ENCODE data around the gene P2RX3.

DNA sequence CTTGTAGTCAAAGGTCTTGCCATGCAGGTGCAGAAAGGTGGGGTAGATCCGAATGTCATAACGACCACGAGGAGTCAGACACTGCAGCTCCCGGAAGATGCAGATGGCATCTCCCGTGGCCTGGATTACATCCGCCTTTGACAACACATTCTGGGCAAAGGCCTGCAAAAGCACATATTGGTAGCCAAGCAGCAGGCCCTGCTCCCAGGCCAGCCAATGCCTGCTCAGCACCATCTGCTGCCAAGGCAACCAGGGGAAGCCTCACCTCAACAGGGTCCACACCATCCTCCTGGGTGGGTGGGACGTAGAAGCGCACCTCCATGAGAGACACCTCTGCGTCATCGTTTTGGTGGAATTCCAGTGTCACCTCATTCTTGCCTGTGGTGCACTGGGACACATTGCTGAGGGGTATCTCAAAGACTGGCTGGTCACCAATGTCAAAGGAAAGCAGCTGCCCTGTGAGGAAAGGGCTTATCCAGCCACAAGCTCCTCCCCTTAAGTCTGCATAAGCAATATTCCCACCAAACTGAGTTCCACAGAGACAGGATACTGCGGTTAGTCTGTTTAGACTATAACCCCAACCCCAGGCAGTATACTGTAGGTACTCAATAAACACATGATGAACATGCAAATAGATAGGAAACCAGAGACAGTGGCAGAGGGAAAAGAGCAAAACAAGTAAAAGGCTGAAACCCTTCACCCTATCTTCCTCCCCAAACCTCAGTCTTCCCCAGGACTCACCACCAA, 5.3 kb upstream of the P2RX3 start:
- TF ChIP-seq ZEB2 (tag by site-specific recombination; IDR thresholded peaks at IDR 0.05) (no peak), ZNF184 (tag by site-specific recombination; IDR thresholded peaks at IDR 0.05) (no peak), BCL11A (tag by site-specific recombination; IDR thresholded peaks at IDR 0.05; ENCODE audit: low read depth) (no peak), KLF10 (tag by site-specific recombination; IDR thresholded peaks at IDR 0.05) (no peak)
- TF ChIP-seq, protein P1, sequence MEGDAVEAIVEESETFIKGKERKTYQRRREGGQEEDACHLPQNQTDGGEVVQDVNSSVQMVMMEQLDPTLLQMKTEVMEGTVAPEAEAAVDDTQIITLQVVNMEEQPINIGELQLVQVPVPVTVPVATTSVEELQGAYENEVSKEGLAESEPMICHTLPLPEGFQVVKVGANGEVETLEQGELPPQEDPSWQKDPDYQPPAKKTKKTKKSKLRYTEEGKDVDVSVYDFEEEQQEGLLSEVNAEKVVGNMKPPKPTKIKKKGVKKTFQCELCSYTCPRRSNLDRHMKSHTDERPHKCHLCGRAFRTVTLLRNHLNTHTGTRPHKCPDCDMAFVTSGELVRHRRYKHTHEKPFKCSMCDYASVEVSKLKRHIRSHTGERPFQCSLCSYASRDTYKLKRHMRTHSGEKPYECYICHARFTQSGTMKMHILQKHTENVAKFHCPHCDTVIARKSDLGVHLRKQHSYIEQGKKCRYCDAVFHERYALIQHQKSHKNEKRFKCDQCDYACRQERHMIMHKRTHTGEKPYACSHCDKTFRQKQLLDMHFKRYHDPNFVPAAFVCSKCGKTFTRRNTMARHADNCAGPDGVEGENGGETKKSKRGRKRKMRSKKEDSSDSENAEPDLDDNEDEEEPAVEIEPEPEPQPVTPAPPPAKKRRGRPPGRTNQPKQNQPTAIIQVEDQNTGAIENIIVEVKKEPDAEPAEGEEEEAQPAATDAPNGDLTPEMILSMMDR (tag by site-specific recombination; IDR thresholded peaks at IDR 0.05): no peak
- TF ChIP-seq, protein P2, sequence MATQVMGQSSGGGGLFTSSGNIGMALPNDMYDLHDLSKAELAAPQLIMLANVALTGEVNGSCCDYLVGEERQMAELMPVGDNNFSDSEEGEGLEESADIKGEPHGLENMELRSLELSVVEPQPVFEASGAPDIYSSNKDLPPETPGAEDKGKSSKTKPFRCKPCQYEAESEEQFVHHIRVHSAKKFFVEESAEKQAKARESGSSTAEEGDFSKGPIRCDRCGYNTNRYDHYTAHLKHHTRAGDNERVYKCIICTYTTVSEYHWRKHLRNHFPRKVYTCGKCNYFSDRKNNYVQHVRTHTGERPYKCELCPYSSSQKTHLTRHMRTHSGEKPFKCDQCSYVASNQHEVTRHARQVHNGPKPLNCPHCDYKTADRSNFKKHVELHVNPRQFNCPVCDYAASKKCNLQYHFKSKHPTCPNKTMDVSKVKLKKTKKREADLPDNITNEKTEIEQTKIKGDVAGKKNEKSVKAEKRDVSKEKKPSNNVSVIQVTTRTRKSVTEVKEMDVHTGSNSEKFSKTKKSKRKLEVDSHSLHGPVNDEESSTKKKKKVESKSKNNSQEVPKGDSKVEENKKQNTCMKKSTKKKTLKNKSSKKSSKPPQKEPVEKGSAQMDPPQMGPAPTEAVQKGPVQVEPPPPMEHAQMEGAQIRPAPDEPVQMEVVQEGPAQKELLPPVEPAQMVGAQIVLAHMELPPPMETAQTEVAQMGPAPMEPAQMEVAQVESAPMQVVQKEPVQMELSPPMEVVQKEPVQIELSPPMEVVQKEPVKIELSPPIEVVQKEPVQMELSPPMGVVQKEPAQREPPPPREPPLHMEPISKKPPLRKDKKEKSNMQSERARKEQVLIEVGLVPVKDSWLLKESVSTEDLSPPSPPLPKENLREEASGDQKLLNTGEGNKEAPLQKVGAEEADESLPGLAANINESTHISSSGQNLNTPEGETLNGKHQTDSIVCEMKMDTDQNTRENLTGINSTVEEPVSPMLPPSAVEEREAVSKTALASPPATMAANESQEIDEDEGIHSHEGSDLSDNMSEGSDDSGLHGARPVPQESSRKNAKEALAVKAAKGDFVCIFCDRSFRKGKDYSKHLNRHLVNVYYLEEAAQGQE (tag by site-specific recombination; IDR thresholded peaks at IDR 0.05): no peak
- TF ChIP-seq, protein P3, sequence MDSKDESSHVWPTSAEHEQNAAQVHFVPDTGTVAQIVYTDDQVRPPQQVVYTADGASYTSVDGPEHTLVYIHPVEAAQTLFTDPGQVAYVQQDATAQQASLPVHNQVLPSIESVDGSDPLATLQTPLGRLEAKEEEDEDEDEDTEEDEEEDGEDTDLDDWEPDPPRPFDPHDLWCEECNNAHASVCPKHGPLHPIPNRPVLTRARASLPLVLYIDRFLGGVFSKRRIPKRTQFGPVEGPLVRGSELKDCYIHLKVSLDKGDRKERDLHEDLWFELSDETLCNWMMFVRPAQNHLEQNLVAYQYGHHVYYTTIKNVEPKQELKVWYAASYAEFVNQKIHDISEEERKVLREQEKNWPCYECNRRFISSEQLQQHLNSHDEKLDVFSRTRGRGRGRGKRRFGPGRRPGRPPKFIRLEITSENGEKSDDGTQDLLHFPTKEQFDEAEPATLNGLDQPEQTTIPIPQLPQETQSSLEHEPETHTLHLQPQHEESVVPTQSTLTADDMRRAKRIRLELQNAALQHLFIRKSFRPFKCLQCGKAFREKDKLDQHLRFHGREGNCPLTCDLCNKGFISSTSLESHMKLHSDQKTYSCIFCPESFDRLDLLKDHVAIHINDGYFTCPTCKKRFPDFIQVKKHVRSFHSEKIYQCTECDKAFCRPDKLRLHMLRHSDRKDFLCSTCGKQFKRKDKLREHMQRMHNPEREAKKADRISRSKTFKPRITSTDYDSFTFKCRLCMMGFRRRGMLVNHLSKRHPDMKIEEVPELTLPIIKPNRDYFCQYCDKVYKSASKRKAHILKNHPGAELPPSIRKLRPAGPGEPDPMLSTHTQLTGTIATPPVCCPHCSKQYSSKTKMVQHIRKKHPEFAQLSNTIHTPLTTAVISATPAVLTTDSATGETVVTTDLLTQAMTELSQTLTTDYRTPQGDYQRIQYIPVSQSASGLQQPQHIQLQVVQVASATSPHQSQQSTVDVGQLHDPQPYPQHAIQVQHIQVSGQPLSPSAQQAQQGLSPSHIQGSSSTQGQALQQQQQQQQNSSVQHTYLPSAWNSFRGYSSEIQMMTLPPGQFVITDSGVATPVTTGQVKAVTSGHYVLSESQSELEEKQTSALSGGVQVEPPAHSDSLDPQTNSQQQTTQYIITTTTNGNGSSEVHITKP (tag by site-specific recombination; IDR thresholded peaks at IDR 0.05): no peak
